Mesendoderm (in vitro differentiated cells): ENCODE results near the gene PLOD3.

Experiments
- DNase-seq: peaks from one replicate; pipeline ENCODE4 v3.0.0; 2013
- H2AK5ac ChIP-seq: 2 replicates; pipeline ENCODE4 v1.6.1; 2013; ENCODE audit warnings: low read length, inconsistent platforms
- H2BK120ac ChIP-seq: 2 replicates; pipeline ENCODE4 v1.6.1; 2013; ENCODE audit warnings: low read depth, mild to moderate bottlenecking, low read length, moderate library complexity, mixed read lengths
- H2BK15ac ChIP-seq: replicated peaks from 2 replicates; pipeline ENCODE4 v1.6.1; 2013; ENCODE audit warnings: low read depth, mild to moderate bottlenecking, moderate library complexity
- H2BK5ac ChIP-seq: 2 replicates; pipeline ENCODE4 v1.6.1; 2013; ENCODE audit warnings: low read length, inconsistent platforms
- H3K18ac ChIP-seq: 2 replicates; pipeline ENCODE4 v1.6.1; 2013; ENCODE audit warnings: mild to moderate bottlenecking, low read length, mixed read lengths
- H3K23ac ChIP-seq: one replicate; pipeline ENCODE4 v1.6.1; 2013; ENCODE audit warnings: low read length
- H3K27ac ChIP-seq: 2 replicates; pipeline ENCODE4 v1.5.1; 2013; ENCODE audit warnings: low read depth, mild to moderate bottlenecking, inconsistent platforms, low read length, moderate library complexity
- H3K27me3 ChIP-seq: 2 replicates; pipeline ENCODE4 v1.6.1; 2013; ENCODE audit warnings: low read length, control low read depth, mild to moderate bottlenecking, inconsistent platforms; ENCODE audit not compliant: insufficient read depth, poor library complexity
- H3K36me3 ChIP-seq: 2 replicates; pipeline ENCODE4 v1.6.1; 2013; ENCODE audit warnings: low read length, inconsistent platforms; ENCODE audit not compliant: control insufficient read depth, insufficient read depth
- H3K4ac ChIP-seq: one replicate; pipeline ENCODE4 v1.6.1; 2013; ENCODE audit warnings: low read depth, mild to moderate bottlenecking, low read length, moderate library complexity
- H3K4me1 ChIP-seq: 2 replicates; pipeline ENCODE4 v1.6.1; 2013; ENCODE audit warnings: low read depth, low read length, inconsistent platforms; ENCODE audit not compliant: control insufficient read depth
- H3K4me2 ChIP-seq: 2 replicates; pipeline ENCODE4 v1.6.1; 2013; ENCODE audit warnings: low read length
- H3K4me3 ChIP-seq: 2 replicates; pipeline ENCODE4 v1.5.1; 2013; ENCODE audit warnings: mild to moderate bottlenecking, low read length
- H3K56ac ChIP-seq: one replicate; pipeline ENCODE4 v1.6.1; 2013; ENCODE audit warnings: low read length
- H3K79me1 ChIP-seq: 2 replicates; pipeline ENCODE4 v1.6.1; 2013; ENCODE audit warnings: low read length, inconsistent platforms
- H3K79me2 ChIP-seq: 2 replicates; pipeline ENCODE4 v1.6.1; 2013; ENCODE audit warnings: mild to moderate bottlenecking, low read length; ENCODE audit not compliant: control insufficient read depth, insufficient read depth
- H3K9ac ChIP-seq: 2 replicates; pipeline ENCODE4 v1.6.1; 2013; ENCODE audit warnings: low read length, inconsistent platforms
- H4K5ac ChIP-seq: one replicate; pipeline ENCODE4 v1.6.1; 2013; ENCODE audit warnings: low read length
- H4K8ac ChIP-seq: one replicate; pipeline ENCODE4 v1.6.1; 2013; ENCODE audit warnings: low read depth, mild to moderate bottlenecking, control low read depth, low read length, moderate library complexity
- WGBS: extraction: QIAGEN DNeasy Blood & Tissue Kit; methylation state at CpG from one replicate; pipeline ENCODE4 v1.1.7; 2013; ENCODE audit warnings: low lambda C conversion rate, missing lambda C conversion rate; ENCODE audit not compliant: insufficient coverage; ENCODE audit errors: extremely low coverage; 5-methylcytosine and 5-hydroxymethylcytosine counted together

PLOD3 gene

DNA sequence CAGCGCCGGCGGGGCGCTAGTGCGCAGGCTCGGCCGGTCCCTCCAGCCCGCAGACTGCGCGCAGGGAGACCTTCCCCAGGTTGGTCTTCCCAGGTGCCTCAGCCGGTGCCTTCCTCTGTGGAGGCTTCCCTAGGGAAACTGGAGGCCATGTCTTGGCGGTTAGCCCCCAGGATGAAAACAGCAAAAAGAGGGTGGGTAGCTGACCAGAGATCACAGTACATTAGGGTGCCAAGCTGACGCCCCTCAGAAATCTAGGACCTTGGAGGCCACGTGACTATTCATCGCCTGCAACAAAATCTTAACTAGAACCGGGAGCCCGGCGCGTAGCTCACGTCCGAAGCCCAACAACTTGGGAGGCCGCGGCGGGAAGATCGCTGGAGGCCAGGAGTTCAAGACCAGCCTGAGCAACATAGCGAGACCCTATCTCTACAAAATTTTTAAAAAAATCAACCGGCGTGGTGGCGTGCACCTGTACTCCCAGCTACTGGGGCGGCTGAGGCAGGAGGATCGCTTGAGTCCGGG, 27.8 kb upstream of the PLOD3 start:
- no peak overlapping the region for H2BK15ac ChIP-seq
- H3K36me3 ChIP-seq: peaks cover 2% of the 10 kb centered on the region
- no peaks in the 10 kb centered on the region for H3K4me1 ChIP-seq
- H2AK5ac ChIP-seq: no peak overlapping the region
- H3K4me3 ChIP-seq: peak overlapping the region; percentile 29
- H3K79me1 ChIP-seq: peaks cover 10% of the 10 kb centered on the region
- H3K79me2 ChIP-seq: peaks cover 2% of the 10 kb centered on the region
- H3K9ac ChIP-seq: peak overlapping the region; percentile 100
- H4K8ac ChIP-seq: peak overlapping the region; percentile 67
- H3K4ac ChIP-seq: no peak overlapping the region
- no peak overlapping the region for H2BK5ac ChIP-seq
- no peak overlapping the region for H3K27ac ChIP-seq
- H3K56ac ChIP-seq: peak overlapping the region; percentile 91
- H3K18ac ChIP-seq: no peak overlapping the region
- DNase-seq: no peak
- H3K27me3 ChIP-seq: no peaks in the 10 kb centered on the region
- H2BK120ac ChIP-seq: no peak overlapping the region
- WGBS: no CpG with 5 or more reads among the region's 32 CpGs
- peak overlapping the region; percentile 86 for H3K4me2 ChIP-seq
- H3K23ac ChIP-seq: no peak overlapping the region
- peak overlapping the region; percentile 91 for H4K5ac ChIP-seq

DNA sequence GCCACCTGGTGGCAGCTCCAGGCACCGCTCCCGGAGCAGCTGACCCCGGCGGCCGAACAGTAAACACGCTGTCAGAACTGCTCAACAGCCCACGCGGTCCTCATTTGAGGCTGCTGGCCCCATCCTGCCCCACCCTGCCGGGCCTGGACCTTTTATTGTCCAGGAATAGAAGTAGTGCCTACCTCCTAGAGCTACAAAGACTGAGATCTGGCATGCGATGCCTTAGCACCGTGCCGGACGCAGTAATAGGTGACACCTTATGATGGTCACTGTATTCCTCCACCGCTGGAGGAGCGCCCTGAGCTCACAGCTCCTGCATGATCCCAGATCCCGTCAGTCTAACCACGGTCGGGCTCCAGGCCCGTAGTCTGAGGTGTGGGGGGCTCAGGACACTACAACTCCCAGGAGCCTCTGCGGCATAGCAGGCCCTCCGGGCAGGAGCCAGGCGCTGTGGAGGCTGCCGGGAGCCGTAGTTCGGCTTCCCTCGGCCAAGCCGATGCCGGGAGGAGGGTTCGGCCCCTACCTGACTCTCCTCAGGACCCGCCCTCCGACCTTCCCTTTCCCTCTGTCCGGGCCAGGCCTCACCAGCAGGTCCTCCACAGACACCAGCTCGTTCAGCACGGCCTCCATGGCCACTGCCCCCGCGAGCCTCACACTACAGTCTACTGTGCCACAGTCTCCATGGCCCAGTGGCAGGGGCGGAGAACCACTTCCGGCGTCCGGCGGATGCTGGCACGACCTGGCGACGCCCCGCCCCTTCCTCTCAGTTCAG, 27.2 kb upstream of the PLOD3 start, which contains the start of gene FIS1:
TSS of gene FIS1 (minus strand) at position 707 of the 772 bp plus-strand sequence. CDS start at position 630, 77 bp downstream.
- peak within 1 kb of the TSS; percentile 99 for H3K56ac ChIP-seq
- H3K27ac ChIP-seq: peak within 1 kb of the TSS; percentile 52
- H2BK15ac ChIP-seq: no peak within 1 kb of the TSS
- WGBS: no CpG with 5 or more reads among the region's 45 CpGs
- H3K23ac ChIP-seq: peak within 1 kb of the TSS; percentile 87
- peak within 1 kb of the TSS; percentile 93 for H2BK5ac ChIP-seq
- no peak within 1 kb of the TSS for H2BK120ac ChIP-seq
- H4K5ac ChIP-seq: peak within 1 kb of the TSS; percentile 91
- peak within 1 kb of the TSS; percentile 100 for H3K9ac ChIP-seq
- peak; percentile 96 for DNase-seq
- peaks cover 2% of the 10 kb centered on the region for H3K79me2 ChIP-seq
- no peak within 1 kb of the TSS for H2AK5ac ChIP-seq
- peaks cover 10% of the 10 kb centered on the region for H3K79me1 ChIP-seq
- peaks cover 2% of the 10 kb centered on the region for H3K36me3 ChIP-seq
- no peak within 1 kb of the TSS for H3K4ac ChIP-seq
- peak within 1 kb of the TSS; percentile 99 for H3K4me2 ChIP-seq
- peak within 1 kb of the TSS; percentile 22 for H3K18ac ChIP-seq
- no peaks in the 10 kb centered on the region for H3K27me3 ChIP-seq
- no peaks in the 10 kb centered on the region for H3K4me1 ChIP-seq
- H3K4me3 ChIP-seq: peak within 1 kb of the TSS; percentile 74
- H4K8ac ChIP-seq: peak within 1 kb of the TSS; percentile 67

DNA sequence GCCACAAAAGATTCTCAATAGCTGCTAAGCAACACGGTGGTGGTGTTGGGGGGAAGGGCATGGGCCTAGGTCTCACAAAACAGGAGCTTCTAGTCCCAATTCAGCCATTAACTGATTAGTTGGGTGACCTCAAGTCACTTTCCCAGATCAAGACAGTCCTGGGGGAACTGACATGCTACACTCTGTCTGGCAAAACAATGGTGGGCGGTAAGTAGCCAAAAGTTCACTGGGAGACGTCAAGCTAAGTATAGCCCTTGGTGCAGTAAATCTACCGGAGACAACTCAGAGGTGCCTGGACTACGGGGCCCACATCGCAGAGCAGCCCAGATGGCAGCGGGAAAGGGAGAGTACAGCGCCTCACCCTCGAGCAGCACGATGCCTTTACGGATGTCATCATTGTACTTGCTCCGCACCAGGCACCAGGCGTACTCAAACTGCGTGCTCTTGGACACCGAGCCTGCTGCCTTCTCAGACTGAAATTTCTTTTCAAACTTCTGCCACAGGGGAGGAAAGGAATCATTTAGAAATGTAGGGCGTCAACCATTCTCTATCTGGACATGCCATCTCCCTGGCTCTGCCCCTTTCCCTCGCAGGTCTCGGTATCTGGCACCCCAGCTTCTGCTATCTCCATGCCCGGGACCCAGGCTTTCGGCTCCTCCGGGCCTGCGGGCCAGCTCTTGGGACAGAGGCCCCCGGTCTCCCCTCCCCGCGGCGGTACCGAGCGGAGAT, 26.4 kb upstream of the PLOD3 start:
- no CpG with 5 or more reads among the region's 28 CpGs for WGBS

DNA sequence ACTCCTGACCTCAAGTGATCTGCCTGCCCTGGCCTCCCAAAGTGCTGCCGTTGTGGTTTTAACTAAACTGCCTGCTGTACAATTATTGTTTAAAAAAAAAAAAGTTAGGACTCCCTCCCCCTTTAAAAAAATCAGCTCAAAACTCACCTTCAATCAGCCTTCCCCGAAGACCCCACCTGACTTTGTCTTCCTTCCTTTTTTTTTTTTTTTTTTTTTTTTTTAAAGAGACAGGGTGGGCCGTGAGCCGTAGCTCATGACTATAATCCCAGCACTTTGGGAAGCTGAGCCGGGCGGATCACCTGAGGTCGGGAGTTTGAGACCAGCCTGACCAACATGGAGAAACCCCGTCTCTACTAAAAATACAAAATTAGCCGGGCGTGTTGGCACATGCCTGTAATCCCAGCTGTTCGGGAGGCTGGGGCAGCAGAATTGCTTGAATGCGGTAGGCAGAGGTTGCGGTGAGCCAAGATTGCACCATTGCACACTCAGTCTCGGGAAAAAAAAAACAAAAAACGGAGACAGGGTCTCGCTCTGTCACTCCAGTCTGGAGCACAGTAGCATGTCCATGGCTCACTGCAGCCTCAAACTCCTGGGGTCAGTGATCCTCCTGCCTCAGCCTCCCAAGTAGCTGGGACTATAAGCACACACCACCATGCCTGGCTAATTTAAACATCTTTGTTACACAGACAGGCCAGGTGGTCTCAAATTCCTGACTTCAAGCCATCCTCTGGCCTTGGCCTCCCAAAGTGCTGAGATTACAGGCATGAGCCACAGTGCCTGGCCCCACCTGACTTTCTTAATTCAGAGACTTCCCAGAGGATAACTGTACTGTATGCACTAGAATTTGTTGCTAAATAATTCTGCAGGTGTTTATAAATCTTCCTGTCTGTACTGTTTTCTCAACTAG, 24.3 kb upstream of the PLOD3 start:
- Histone ChIP-seq H4K8ac (no peak overlapping the region), H3K4me1 (no peaks in the 10 kb centered on the region), H3K18ac (no peak overlapping the region), H3K9ac (no peak overlapping the region), H2BK15ac (no peak overlapping the region), H3K4me3 (no peak overlapping the region), H3K79me2 (peaks cover 2% of the 10 kb centered on the region), H3K4ac (no peak overlapping the region), H3K27me3 (no peaks in the 10 kb centered on the region), H3K23ac (no peak overlapping the region), H2BK120ac (no peak overlapping the region), H2AK5ac (no peak overlapping the region), H3K56ac (no peak overlapping the region), H3K36me3 (no peaks in the 10 kb centered on the region), H4K5ac (no peak overlapping the region), H3K79me1 (peaks cover 4% of the 10 kb centered on the region), H3K4me2 (no peak overlapping the region), H3K27ac (no peak overlapping the region), H2BK5ac (no peak overlapping the region)
- DNase-seq: no peak
- WGBS: no CpG with 5 or more reads among the region's 16 CpGs

More for the DNA sequence above, 26.4 kb upstream of the PLOD3 start:
- peaks cover 2% of the 10 kb centered on the region for H3K36me3 ChIP-seq
- H4K8ac ChIP-seq: no peak overlapping the region
- H3K79me2 ChIP-seq: peaks cover 2% of the 10 kb centered on the region
- peak overlapping the region; percentile 37 for H2BK5ac ChIP-seq
- DNase-seq: no peak
- H3K27ac ChIP-seq: no peak overlapping the region
- H3K9ac ChIP-seq: peak overlapping the region; percentile 100
- peaks cover 10% of the 10 kb centered on the region for H3K79me1 ChIP-seq
- no peak overlapping the region for H4K5ac ChIP-seq
- H3K23ac ChIP-seq: no peak overlapping the region
- H2AK5ac ChIP-seq: no peak overlapping the region
- H3K4me1 ChIP-seq: no peaks in the 10 kb centered on the region
- H3K4me3 ChIP-seq: peak overlapping the region; percentile 32
- H2BK15ac ChIP-seq: no peak overlapping the region
- H3K4ac ChIP-seq: no peak overlapping the region
- H2BK120ac ChIP-seq: no peak overlapping the region
- H3K27me3 ChIP-seq: no peaks in the 10 kb centered on the region
- no peak overlapping the region for H3K18ac ChIP-seq
- peak overlapping the region; percentile 99 for H3K56ac ChIP-seq
- H3K4me2 ChIP-seq: peak overlapping the region; percentile 99

DNA sequence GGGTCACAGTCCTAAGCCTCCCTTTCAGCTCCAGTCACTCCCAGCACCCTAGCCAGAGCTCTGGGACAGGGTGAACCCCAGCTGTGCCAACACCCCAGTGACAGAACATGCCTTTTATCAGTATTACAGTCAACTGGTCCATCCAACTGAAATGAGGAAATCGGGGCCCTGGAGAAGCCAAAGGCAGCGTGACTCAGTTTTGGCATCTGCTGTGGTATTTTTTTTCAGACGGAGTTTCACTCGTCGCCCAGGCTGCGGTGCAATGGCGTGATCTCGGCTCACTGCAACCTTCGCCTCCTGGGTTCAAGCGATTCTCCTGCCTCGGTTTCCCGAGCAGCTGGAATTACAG, 23.6 kb upstream of the PLOD3 start:
- WGBS: no CpG with 5 or more reads among the region's 12 CpGs
- no peak overlapping the region for H4K8ac ChIP-seq
- no peak overlapping the region for H2BK120ac ChIP-seq
- H4K5ac ChIP-seq: no peak overlapping the region
- H3K27ac ChIP-seq: no peak overlapping the region
- H3K4me1 ChIP-seq: no peaks in the 10 kb centered on the region
- DNase-seq: no peak
- no peak overlapping the region for H2BK15ac ChIP-seq
- H3K79me2 ChIP-seq: peaks cover 2% of the 10 kb centered on the region
- no peak overlapping the region for H3K9ac ChIP-seq
- no peak overlapping the region for H3K4ac ChIP-seq
- no peaks in the 10 kb centered on the region for H3K27me3 ChIP-seq
- no peak overlapping the region for H3K56ac ChIP-seq
- no peak overlapping the region for H3K4me2 ChIP-seq
- H3K4me3 ChIP-seq: no peak overlapping the region
- H3K23ac ChIP-seq: no peak overlapping the region
- no peak overlapping the region for H3K18ac ChIP-seq
- H3K79me1 ChIP-seq: peaks cover 4% of the 10 kb centered on the region
- no peak overlapping the region for H2AK5ac ChIP-seq
- no peak overlapping the region for H2BK5ac ChIP-seq
- no peaks in the 10 kb centered on the region for H3K36me3 ChIP-seq
